Activated gamma-delta T cell treated with anti-CD3 and anti-CD28 coated beads, Interleukin-2, amount 50 U/mL, for 16 hours (primary cell): ENCODE measurements around the gene WFDC10B.
"Not testable (repeated sequence)": the region's sequence is repeated elsewhere in the genome, so short reads cannot be mapped to it uniquely, and the experiment has no call there.

Source experiments
- DNase-seq: peaks from one replicate; pipeline ENCODE4 v3.0.0-alpha.2; 2020; ENCODE audit warnings: low read depth

Gene WFDC10B

GRCh38 chr20:45704969-45705637 lies at the start of gene WFDC10B:
Gene WFDC10B, minus strand, starts transcription at chr20:45705019. Its CDS starts 19,027 bp downstream, at chr20:45685992.
- no peak for DNase-seq

- no peak for DNase-seq
These were observed 47.9 kb upstream of the WFDC10B start for GRCh38 chr20:45752746-45753145.

GRCh38 chr20:45751721-45752120 lies 46.9 kb upstream of the WFDC10B start:
- no peak for DNase-seq

DNA sequence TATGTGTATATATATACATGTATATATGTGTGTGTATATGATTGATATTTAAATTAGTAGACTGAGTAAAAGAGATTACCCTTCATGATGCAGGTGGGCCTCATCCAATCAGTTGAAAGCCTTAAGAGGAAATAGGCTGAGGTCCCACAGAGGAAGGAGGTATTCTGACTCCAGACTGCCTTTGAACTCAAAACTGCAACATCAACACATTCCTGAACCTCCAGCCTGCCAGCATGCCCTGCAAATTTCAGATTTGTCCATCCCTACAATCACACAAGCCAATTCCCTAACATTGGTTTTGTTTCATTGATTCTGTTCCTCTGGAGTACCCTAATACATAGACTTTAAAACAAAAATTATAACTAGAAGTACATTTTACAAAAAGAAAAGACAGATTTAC lies 40.2 kb upstream of the WFDC10B start:
- no peak for DNase-seq

DNA sequence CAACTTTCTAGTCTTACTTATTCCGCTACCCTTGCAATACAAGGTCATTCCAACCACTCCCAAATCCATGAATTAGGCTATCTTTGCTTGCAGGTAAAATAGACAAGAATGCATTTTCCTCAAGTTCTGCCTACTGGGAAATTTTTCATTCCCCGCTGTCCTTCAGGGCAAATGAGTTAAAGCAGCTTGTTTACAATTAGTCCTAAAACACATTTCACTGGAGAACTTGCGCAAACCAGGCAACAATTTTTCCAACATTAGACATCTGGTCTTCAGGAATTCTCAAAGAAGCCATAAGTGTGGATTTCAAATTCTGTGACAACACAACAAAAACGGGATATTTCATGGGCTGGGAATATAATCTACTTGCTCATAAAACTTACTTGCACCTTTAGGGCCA lies 37.8 kb upstream of the WFDC10B start:
- no peak for DNase-seq

DNA sequence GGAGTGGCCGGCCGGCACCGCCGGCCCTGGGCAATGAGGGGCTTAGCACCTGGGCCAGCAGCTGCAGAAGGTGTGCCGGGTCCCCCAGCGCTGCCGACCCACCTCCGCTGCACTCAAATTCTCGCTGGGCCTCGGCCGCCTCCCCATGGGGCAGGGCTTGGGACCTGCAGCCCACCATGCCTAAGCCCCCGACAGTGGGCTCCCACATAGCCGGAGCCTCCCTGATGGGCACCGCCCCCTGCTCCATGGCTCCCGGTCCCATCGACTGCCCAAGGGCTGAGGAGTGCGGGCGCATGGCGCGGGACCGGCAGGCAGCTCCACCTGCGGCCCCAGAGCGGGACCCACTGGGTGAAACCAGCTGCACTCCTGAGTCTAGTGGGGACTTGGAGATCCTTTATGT lies 31.2 kb upstream of the WFDC10B start:
- no peak for DNase-seq

- DNase-seq, result no peak
These were observed 30.7 kb upstream of the WFDC10B start for GRCh38 chr20:45735552-45735951.

- no peak for DNase-seq
These were observed 27.4 kb upstream of the WFDC10B start for GRCh38 chr20:45732199-45732598.

- no peak for DNase-seq
These were observed 22.2 kb upstream of the WFDC10B start for GRCh38 chr20:45727044-45727443.

DNA sequence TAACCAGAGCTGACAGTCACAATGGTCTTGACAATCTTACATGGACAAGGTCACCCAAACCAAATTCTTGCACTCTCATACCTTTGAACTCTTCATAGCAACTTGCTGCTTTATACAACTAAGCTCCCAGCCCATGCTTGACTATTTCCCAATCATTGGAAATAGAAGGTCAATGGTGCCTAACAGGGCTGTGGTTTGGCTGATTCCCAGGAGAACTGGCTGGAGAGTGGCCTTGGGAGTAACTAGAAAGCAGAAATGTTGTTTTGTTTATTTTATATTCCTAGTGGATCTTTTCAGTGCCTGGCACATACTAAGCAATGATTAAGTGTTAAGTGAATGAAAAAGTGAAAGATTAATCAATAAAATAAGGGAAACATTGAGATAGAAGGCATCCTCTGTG lies 20.3 kb upstream of the WFDC10B start:
- DNase-seq, result no peak

DNA sequence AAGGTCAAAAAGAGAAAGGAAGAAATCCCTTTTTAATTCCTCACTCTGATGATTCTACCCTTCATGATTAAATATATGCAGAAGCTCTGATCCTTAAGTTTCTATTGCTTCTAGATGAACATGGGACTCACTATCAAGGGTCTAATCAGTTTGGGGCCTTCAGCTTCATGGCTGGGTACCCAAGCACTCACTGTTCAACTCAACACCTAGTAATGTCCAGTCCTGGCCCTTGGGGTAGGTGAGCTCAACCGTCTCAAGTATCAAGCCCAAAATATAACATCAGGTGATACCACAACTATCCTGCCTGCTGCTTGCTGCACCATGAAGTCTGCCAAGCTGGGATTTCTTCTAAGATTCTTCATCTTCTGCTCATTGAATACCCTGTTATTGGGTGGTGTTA lies 17.2 kb upstream of the WFDC10B start, which contains the start of gene SPINT4:
TSS of gene SPINT4 (plus strand) at position 301 of the 400 bp plus-strand sequence. CDS start at position 322, 21 bp downstream.
- no peak for DNase-seq

DNA sequence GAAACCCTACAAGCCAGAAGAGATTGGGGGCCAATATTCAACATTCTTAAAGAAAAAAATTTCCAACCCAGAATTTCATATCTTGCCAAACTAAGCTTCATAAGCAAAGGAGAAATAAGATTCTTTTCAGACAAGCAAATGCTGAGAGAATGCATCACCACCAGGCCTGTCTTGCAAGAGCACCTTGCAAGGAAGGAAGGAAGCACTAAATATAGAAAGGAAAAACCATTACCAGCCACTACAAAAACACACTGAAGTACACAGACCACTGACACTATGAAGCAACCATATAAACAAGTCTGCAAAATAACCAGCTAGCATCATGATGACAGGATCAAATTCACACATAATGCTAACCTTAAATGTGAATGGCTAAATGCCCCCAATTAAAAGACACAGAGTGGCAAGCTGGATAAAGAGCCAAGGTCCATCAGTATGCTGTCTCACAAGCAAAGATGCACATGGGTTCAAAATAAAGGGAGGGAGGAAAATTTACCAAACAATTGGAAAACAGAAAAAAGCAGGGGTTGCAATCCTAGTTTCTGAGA lies 11.4 kb upstream of the WFDC10B start:
- DNase-seq, result not testable (repeated sequence)

DNA sequence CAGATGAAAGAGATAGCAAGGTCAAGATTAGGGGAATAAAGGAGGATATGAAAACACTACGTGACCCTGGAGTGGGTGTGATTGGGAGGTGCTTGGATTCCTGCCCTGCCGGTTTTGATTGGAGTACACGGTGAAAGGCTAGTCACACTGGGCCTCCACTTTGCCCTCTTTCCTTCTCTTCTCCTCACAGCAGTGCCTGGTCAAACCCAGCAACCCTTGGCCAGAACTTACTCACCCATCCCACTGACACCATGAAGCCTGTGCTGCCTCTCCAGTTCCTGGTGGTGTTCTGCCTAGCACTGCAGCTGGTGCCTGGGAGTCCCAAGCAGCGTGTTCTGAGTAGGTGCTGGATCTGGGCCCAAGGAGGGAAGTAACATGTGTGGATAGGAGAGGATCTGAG lies 2.9 kb downstream of the WFDC10B start, which contains the start of gene WFDC13:
TSS of gene WFDC13 (plus strand) at position 166 of the 400 bp plus-strand sequence. CDS start at position 252, 86 bp downstream.
- DNase-seq, result no peak

DNA sequence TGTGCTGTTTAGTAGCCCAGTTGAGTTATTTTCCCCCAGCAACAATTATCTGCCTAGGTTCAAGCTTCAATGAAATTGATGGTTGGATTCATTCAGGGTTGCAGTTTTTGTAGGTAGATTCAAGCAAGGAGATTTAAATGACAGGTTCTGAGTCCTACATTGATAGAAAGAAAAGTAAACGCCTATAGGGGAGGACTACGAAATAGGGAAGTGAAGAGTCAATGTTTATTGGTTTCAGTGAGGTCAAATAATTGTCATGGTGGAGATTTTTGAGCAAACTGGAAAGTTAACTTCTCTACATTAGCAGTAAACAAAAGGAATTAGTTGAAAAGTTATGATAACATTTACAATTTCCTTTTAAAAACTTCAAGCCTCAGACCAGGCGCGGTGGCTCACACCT lies 3.7 kb downstream of the WFDC10B start:
- no peak for DNase-seq

- DNase-seq, result no peak
These were observed 9.3 kb downstream of the WFDC10B start for GRCh38 chr20:45695496-45695895.

- DNase-seq, result not testable (repeated sequence)
These were observed 11.5 kb downstream of the WFDC10B start for GRCh38 chr20:45693346-45693745.

DNA sequence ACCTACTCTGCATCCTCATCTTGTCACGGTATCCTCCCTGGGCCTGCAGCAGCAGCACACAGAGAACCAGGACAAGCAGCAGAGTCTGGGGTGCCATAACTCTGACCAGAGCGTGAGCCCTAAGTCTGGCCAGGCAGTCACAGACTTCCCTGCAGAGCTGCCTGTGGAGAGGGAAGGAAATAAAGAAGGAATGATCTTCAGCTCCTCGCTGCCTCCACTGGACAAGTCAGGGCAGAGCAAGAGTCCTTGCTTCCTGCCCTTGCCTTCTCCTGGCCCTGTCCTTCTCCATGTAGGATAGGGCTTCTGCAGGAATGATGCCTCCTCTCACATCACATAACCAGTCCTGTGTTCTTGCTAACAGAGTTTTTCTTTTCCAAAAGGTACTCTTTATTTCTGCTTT lies 18.9 kb downstream of the WFDC10B start:
- DNase-seq, result no peak

DNA sequence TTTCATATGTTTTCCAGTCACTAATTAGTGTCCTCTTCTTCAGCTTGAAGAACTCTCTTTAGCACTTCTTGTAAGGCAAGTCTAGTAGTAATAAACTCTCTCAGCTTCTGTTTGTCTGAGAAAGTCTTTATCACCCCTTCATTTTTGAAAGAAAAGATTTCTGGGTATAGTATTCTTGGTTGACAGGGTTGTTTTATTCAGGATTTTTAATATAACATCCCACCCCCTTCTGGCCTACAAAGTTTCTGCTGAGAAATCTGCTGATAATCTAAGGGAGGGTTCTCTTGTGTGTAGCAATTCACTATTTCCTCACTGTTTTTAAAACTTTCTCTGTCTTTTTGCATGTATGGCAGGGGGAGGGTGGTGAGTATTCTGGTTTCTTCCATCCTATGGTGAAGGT lies 25.2 kb downstream of the WFDC10B start:
- DNase-seq, result no peak

GRCh38 chr20:45672765-45673164 lies 32.1 kb downstream of the WFDC10B start:
- DNase-seq, result no peak

GRCh38 chr20:45670139-45670538 lies 34.7 kb downstream of the WFDC10B start, which contains the start of gene WFDC11:
Gene WFDC11, minus strand, starts transcription at chr20:45670239. Its CDS starts 19,639 bp downstream, at chr20:45650600.
- DNase-seq, result no peak

DNA sequence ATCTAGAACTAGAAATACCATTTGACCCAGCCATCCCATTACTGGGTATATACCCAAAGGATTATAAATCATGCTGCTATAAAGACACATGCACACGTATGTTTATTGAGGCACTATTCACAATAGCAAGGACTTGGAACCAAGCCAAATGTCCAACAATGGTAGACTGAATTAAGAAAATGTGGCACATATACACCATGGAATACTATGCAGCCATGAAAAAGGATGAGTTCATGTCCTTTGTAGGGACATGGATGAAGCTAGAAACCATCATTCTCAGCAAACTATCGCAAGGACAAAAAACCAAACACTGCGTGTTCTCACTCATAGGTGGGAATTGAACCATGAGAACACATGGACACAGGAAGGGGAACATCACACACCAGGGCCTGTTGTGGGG lies 47.8 kb downstream of the WFDC10B start:
- DNase-seq, result not testable (repeated sequence)

DNA sequence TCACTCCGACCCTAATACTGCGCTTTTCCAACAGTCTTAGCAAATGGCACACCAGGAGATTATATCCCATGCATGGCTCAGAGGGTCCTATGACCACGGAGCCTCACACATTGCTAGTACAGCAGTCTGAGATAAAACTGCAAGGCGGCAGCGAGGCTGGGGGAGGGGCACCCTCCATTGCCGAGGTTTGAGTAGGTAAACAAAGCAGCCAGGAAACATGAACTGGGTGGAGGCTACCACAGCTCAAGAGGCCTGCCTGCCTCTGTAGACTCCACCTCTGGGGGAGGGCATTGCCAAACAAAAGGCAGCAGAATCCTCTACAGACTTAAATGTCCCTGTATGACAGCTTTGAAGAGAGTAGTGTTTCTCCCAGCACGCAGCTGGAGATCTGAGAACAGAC lies 53.1 kb downstream of the WFDC10B start:
- not testable (repeated sequence) for DNase-seq

- DNase-seq, result no peak
These were observed 55.4 kb downstream of the WFDC10B start for GRCh38 chr20:45649312-45649863.
